NCI-H1436 (cell line): ENCODE data around the gene RUFY2.
"Not testable (repeated sequence)": the region's sequence is repeated elsewhere in the genome, so short reads cannot be mapped to it uniquely, and the experiment has no call there.

ENCODE experiments used
- DNase-seq: peaks from one replicate; lab custom pipeline; 2025; lab: John Stamatoyannopoulos, UW

The RUFY2 gene

GRCh38 chr10:68327889-68328786 lies 78.9 kb downstream of the RUFY2 start:
- peak; percentile 16 for DNase-seq

- not testable (repeated sequence) for DNase-seq
Observed at GRCh38 chr10:68324396-68324795, 82.7 kb downstream of the RUFY2 start.

GRCh38 chr10:68318331-68319059 lies 88.6 kb downstream of the RUFY2 start:
- DNase-seq: no peak

- DNase-seq: no peak
Observed at GRCh38 chr10:68315582-68315981, 91.5 kb downstream of the RUFY2 start.

GRCh38 chr10:68314930-68315329 lies 92.1 kb downstream of the RUFY2 start:
- DNase-seq: not testable (repeated sequence)

GRCh38 chr10:68310531-68310930 lies 96.5 kb downstream of the RUFY2 start:
- no peak for DNase-seq

- DNase-seq: no peak
Observed at GRCh38 chr10:68305854-68306253, 101.2 kb downstream of the RUFY2 start.

- DNase-seq: no peak
Observed at GRCh38 chr10:68303849-68304412, 103.1 kb downstream of the RUFY2 start.

- no peak for DNase-seq
Observed at GRCh38 chr10:68302871-68303270, 104.2 kb downstream of the RUFY2 start.

- no peak for DNase-seq
Observed at GRCh38 chr10:68302503-68302823, 104.6 kb downstream of the RUFY2 start.

GRCh38 chr10:68301790-68302502 lies 105.1 kb downstream of the RUFY2 start:
- DNase-seq: peak; percentile 34

GRCh38 chr10:68301301-68301700 lies 105.8 kb downstream of the RUFY2 start:
- DNase-seq: no peak

GRCh38 chr10:68296843-68297663 lies 110.0 kb downstream of the RUFY2 start:
- DNase-seq: no peak
